ENCODE measurements around the gene LILRB5.
"Not testable (repeated sequence)": the region's sequence is repeated elsewhere in the genome, so short reads cannot be mapped to it uniquely, and the experiment has no call there.

The LILRB5 gene

GRCh38 chr19:54242234-54242633 is 14.8 kb downstream of the LILRB5 start:
- not testable (repeated sequence) for DNase-seq (ENCODE audit: low read depth)

DNA sequence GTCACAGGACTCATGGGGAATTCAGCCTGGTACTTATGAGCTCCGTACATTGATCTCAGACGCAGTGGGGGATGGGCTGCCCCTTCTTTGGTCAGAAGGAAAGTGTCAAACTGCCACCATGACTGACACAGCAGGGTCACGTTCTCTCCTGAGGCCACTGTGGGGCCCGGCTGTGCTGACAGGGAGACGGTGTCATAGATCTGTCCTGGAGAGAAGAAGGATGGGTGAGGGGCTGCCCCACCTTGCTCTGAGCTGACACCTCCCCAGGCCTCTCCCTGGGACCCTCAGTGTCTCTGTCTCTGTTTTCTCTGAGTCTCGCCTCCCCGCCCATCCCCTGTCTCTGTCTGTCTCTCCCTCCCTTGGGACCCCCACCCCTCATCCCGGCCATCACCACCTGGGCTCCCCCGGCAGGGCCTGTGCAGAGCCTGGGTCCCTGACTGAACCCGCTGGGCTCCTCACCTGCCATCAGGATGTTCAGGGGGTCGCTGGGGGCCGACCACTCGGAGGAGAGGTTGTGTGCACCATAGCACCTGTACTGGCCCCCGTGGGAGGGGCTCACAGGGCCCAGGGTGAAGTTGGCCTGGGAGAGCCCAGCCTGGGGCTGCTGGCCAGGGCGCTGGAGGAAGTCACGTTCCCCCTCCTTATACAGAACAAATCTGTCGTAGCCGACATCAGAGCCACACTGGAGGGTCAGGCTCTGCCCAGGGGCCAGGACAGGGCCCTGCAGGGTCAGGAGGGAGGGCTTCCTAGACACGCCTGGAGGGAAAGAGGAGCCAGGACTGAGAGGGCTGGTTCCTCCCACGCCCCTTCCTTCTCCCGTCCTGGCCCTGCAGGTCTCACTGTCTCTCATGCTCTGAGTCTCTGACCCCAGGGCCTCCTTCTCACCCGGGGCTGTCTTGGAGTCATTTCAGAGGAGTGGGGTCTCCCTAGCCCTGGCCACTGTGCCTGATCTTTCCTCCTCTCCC is 16.4 kb downstream of the LILRB5 start:
- DNase-seq (ENCODE audit: low read depth): not testable (repeated sequence)

- DNase-seq (ENCODE audit: low read depth): not testable (repeated sequence)
Measured at GRCh38 chr19:54239491-54240371, 17.3 kb downstream of the LILRB5 start.

GRCh38 chr19:54233941-54234340 is 23.1 kb downstream of the LILRB5 start:
- DNase-seq (ENCODE audit: low read depth): no peak

GRCh38 chr19:54231077-54231931 is 25.8 kb downstream of the LILRB5 start:
- no peak for DNase-seq (ENCODE audit: low read depth)

DNA sequence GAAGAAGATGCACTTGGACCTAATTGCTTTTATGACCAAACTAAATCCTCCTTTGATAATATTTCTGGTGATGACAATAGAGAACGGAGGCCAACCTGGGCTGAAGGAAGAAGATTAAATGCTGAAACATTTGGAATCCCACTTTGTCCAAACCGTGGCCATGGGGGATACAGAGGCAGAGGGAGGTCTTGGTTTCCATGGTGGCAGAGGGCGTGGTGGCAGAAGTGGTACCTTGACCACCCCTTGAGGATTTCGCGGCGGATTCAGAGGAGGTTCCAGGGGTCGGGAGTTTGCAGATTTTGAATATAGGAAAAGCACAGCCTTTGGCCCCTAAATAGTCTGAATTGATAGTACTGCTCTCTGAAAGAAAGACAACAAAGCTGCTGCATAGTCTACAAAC is 27.0 kb downstream of the LILRB5 start:
- no peak for DNase-seq (ENCODE audit: low read depth)

DNA sequence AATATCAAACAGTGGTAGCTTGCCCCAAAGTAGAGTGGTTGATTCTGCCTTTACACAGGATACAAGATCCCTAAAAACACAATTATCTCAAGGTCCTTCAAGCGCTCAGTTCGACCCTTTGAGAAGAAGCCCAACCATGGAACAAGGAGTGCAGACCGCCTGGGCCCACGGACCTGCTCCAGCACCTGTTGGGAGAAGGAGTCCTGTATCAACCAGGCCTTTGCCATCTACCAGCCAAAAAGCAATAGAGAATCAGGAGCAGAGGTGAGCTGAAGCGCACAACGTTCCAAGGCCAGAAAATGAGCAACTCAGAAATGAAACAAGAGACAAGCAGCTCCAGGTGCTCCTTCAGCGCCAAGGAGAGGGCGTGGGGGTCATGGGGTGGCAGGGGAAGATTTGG is 27.9 kb downstream of the LILRB5 start:
- no peak for DNase-seq (ENCODE audit: low read depth)

DNA sequence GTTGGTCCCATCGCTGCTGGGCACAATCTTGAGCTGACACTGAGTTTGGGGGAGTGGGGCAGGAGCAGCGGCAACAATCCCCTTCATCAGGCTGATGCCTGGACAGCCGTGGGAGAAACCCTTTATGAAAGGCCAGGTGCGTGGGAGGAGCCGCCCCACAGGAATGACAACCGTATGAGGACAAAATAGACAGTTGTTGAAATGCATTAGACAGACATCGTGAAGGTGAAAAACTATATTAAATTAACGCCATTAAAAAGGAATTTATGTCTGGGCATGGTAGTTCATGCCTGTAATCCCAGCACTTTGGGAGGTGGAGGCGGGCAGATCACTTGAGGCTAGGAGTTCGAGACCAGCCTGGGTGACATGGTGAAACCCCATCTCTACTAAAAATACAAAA is 32.5 kb downstream of the LILRB5 start:
- not testable (repeated sequence) for DNase-seq (ENCODE audit: low read depth)

GRCh38 chr19:54223937-54224281 is 33.2 kb downstream of the LILRB5 start:
- DNase-seq (ENCODE audit: low read depth): not testable (repeated sequence)

DNA sequence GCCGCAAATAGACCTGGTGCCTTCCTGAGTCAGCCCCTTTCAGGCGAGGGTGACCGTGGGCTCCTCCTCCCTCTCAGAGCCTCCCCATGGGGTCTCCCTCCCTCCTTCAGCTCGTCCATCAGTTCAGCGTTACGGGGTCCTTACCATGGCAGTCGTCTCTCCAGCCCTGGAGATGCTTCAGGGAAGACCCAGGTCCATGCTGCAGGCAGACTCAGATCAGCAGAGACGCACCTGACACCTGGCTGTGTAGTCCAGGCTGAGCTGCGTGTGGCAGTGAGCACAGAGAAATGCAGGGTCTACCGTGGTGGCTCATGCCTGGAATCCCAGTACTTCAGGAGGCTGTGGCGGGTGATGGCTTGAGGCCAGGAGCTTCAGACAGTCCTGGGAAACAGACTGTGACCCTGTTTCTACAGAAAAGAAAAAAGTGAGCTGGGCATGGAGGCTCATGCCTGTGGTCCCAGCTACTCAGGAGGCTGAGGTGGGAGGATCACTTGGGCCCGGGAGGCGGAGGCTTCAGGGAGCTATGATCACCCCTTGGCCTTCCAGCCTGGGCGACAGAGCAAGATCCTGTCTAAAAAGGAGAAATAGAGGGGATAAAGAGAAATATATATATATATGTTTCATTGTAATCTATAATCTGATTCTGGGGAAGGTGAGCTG is 33.7 kb downstream of the LILRB5 start:
- not testable (repeated sequence) for DNase-seq (ENCODE audit: low read depth)

DNA sequence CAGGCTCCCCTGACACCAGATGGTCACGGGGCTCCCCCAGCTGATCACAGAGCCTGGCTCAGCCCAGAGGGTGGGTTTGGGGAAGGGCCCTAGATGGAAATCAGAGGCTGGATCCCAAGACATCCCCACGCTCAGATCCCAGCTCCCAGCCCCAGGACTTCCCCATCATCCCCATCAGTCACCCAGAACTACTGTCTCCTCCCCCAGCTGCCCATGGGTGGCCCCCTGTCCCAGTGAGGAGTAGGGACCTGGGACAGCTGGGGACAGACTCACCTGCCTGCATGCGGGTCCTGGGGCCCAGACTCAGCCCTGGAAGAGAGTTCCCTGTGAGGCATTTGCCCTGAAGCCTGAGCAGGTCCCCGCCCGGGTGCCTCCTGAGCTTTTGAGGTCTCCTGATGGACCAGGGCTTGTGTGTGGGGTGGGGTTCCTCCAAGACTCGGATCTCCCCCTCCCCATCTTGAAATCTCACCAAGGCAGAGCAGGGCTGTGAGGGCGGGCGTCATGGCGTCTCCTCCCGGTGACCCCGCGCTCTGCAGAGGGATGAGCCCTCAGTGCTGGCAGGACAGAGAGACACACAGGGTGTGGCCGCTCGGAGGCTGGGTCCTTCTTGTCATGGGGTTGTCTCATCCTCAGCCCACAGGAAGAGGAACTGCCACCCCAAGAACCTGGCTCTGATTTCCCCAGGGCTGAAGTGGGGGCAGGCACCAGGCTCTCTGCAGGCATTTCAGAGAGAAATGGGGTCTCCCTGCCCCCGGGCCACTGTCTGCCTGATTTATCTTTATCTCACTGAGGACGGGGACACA is 34.4 kb downstream of the LILRB5 start, which contains the start of gene LILRB3:
LILRB3 (minus strand) TSS at position 534 of the 803 bp plus-strand sequence; CDS start at position 503, 31 bp downstream.
- DNase-seq (ENCODE audit: low read depth): not testable (repeated sequence)

- DNase-seq (ENCODE audit: low read depth): not testable (repeated sequence)
Measured at GRCh38 chr19:54221947-54222346, 35.1 kb downstream of the LILRB5 start.

DNA sequence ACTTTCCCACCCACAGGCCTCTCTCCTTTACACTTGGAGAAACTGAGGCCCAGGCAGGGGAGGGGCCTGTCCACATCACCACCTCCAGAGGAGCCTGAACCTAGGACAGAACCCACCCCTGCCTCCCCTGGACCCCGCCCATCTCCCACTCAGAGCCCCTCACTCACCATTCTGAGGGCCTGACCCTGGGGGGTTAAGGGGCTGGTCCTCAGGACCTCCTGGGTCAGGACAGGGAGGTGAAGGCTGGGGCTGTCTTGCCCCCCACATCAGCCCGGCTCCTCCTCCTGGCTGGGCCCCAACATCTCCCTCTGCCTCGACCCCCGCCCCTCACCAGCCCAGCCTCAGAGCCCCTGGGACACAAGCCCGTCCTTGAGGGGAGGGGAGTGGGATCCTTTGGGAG is 37.4 kb downstream of the LILRB5 start:
- not testable (repeated sequence) for DNase-seq (ENCODE audit: low read depth)

DNA sequence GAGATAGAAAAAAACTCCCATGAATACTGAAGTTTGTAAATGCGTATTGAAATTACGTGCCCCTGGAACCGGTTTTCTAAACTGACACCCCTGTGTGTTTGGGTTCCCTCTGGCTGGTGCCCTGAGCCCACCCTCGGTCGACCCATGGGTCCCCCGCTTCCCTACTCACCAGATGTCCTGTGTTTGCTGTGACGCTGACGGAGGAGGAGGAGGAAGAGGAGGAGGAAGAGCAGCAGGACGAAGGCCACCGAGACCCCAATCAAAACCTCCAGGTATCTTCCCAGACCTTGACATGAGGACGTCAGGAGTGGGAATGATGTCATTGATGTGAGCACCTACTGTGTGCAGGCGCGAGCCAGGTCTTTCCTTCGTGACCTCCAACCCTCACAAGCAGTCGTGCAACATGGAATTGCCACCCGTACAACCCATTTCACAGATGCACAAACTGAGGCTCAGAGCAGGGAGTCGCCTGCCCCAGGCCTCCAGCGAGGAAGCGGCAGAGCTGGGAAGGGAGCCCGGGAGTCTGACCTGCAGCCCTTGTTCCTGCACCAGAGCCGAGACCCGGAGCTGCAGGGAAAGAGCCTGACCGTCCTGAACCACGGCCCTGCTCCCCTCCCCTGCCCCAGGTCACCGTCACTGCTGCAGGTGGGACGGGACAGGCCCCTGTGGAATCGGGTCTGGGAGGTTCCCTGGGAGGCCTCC is 38.0 kb downstream of the LILRB5 start:
- DNase-seq (ENCODE audit: low read depth): no peak

DNA sequence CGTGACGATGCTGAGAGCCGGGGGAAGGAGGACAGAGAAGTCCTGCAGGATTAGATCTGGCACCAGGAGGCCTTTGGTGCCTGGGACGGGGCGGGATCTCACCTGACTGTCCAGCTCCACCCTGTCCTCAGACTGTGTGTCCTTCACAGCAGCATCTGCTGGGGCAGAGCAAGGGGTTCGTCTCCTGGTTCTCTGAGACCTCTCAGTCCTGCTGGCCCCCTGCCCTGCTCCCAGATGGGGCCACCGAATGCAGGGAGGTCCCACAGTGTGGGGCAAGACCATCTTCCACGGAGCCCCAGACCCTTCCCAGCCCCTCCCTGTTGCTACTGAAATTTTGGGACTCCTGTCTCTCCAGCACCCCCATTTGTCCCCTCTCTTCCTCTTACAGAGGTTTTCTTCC is 38.8 kb downstream of the LILRB5 start:
- no peak for DNase-seq (ENCODE audit: low read depth)

DNA sequence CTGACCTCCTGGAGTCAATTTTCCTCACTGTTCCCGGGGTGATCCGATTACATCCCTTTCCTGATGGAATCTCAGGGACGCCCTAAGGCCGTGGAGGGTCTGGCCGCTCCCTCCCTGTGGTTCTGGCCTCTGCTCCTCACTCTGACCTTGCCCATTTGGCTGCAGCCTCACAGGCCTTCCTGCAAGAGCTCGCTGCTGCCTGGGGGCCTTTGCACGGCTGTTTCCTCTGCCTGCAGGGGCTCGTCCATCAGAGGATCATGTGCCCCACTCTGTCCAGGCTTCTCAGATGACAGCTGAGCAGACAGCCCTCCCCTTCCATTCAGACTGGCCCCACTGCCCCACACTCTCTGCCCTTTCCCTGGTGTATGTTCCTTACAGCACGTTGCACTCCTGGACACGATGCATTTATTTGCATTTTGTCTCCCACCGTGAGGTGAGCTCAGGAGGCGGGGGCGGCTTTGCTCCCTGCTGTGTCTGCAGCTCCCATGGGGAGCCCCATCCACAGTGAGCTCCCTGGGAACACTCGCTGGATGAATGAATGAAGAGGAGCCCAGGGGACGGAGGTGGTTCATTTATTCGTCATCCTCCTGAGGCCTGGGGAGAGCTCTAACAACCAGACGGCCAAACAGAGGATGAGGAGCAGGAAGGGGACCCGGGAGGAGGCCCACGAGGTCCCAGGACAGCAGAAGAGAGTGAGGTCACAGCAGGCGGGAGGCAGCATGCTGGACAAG is 39.4 kb downstream of the LILRB5 start:
- not testable (repeated sequence) for DNase-seq (ENCODE audit: low read depth)

GRCh38 chr19:54216869-54217268 is 40.2 kb downstream of the LILRB5 start:
- DNase-seq (ENCODE audit: low read depth): no peak

- not testable (repeated sequence) for DNase-seq (ENCODE audit: low read depth)
Measured at GRCh38 chr19:54214734-54215133, 42.3 kb downstream of the LILRB5 start.

DNA sequence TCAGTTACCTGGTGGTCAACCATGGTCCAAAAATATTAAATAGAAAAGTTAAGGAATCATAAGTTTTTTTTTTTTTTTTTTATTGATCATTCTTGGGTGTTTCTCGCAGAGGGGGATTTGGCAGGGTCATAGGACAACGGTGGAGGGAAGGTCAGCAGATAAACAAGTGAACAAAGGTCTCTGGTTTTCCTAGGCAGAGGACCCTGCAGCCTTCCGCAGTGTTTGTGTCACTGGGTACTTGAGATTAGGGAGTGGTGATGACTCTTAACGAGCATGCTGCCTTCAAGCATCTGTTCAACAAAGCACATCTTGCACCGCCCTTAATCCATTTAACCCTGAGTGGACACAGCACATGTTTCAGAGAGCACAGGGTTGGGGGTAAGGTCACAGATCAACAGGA is 42.9 kb downstream of the LILRB5 start:
- not testable (repeated sequence) for DNase-seq (ENCODE audit: low read depth)

Data from HS-5 (cell line).